NCI-H2196 (cell line): ENCODE results near the gene PRTG.
"Not testable (repeated sequence)": the region's sequence is repeated elsewhere in the genome, so short reads cannot be mapped to it uniquely, and the experiment has no call there.

Experiments
- DNase-seq: peaks from one replicate; lab custom pipeline; 2025; ENCODE audit not compliant: unreplicated experiment; lab: John Stamatoyannopoulos, UW

PRTG gene

DNA sequence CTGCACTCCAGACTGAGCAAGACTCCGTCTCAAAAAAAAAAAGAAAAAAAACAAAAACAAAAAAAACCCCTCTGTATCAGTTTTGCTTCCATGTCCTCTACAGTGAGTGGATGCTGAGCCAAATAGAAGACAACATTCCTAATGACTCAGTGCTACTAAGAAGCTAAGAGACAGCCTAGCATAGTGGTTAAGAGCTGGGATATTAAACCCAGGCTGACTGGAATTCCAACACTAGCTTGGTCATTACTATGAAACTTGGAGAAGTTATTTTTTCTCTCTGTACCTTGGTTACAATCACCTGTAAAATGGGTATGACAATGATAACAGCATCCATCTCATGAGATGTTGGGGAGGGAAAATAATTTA, 93.9 kb downstream of the PRTG start:
- no peak for DNase-seq

DNA sequence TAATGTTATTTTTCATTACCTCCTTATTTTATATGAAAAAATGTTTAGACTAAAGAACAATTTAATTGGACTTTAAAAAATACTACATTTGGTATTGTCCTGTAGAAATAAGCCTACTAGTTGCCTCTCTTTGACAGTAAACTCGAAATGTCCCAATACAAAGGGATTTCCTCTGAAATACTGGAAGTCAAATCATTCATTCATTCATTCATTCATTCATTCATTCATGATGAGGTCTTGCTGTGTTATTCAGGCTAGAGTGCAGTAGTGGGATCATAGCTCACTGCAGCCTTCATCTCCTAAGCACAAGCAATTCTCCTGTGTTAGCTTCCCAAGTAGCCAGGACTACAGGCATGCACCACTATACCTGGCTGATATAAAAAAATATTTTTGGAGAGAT, 104.2 kb downstream of the PRTG start:
- DNase-seq: no peak

DNA sequence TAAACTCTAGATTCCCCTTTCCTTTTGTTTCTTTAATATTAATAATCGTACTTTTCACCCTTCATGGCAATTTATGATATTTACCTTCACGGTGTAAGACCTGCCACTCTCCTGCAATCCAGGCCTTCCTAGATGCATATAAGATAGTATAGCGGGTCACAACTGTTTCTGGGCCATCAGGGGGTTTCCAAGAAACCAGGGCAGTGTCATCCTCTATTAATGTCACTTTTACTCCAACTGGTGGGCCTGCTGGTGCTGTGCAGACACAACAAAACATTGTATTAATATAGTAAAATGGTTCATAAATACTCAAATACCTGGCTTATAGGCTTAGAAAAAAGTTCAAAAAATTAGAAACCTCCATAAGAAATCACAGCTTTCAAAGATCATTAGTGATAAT, 105.9 kb downstream of the PRTG start:
- no peak for DNase-seq

DNA sequence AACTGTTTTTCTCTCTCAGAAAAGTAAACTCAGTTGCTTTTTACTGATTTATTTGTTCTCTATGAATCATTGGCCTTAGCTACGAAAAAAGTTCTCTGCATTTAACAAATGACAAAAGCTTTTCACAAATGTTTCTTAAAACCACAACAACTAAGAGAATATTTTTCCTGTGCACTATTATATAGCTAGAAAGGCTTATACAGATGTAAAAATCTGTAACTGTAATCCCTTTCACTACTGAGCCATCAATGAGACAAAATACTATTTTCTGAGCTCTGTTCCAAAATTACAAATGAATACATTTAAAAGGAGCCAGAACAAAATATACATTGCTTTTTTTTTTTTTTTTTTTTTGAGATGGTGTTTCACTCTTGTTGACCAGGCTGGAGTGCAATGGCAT, 109.2 kb downstream of the PRTG start:
- DNase-seq: no peak

DNA sequence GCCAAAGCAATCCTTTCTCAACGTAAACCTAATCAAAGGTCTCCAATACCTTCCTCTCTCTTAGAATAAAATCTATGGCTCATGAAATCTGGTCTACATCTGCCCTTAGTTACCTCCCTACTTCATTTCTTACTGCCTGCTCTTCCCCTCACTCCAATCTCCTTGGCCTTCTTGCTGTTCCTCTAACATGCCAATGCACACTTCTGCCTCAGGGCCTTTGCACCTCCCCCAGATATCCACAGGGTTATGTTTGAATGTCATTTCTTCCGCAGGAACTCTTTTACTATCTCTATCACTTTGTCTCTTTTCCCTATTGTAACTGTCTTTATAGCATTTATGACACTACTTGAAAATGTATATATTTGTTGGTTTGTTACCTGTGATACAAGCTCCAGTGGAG, 110.5 kb downstream of the PRTG start:
- no peak for DNase-seq

DNA sequence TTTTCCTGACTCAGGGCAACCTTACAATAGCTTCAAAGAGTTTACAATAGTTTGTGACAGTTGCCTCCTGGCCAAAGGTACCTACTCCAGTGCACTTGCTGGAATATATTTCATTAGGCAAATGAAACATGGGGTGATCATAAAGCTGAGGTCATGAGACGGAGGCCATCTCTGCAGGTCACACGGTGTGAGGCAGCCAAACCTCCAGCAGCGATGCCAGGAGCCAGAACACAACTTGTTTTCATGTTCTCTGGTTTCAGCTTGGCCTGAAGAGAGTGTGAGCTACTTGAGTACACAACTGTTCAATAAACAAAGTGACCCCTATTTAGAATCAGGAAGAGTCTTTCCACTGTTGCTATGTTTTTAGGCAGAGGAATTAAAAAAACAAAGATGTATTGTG, 112.1 kb downstream of the PRTG start:
- no peak for DNase-seq

DNA sequence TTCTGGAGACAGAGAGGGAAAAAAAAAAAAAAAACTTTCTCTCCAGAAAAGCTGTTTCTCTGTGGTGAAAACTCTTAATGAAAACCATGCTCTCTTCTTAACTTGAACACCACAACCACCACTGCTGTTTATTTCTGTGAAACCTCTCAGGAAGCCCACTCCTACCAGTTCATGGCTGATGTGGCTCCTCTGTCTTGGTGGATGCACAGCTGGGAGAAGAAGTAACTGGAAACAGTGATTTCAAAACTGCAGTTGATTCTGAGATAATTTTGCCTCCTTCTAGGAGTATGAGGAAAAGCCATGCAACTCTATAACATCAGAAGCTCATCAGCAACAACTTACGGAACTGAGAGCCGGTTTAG, 114.6 kb downstream of the PRTG start:
- no peak for DNase-seq

DNA sequence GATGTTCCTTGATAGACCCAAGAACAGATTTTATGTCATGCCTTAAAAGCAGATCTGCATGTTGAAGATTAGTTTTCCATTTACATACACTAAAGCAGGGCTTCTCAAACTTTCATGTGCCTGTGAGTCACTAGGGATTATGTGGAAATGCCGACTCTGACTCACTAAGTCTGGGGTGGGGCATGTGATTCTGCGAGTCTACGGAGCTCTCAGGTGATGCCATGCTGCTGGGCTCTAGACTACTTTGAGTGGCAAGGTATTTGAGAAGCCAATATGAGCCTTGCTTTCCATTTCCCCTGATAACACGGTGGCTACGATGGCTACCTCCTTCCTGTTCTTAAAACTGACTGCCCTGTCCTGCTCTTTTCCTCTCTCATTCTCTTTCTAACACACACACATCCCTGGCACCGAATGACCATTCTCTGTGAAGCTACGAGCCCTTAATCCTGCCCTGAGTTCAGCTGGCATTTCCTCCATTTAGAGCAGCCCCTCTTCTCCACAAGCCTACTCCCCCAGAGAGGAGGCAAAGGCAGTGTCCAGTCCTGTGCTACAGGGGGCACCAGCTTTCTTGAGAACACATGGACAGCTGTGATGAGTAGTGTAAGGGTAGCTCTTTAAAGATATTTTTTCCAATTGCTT, 115.1 kb downstream of the PRTG start:
- no peak for DNase-seq

DNA sequence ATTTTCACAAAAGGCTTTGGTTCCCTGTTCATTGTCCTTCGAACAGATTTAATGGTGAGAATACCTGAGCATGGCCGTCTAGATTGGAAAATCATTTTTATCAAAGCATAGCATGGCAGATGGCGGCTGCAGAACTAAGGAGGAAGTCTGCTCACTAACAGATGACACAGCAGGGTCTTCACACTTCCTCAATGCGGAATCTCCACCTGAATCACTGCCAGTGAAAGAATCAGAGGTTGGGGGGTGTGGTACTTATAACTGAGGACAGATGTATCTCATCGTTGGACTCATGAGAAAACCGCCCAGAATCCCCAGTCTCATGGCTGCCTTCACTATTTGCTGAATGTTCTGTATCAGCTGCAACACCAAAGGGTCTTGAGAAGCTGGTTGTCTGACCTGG, 123.2 kb downstream of the PRTG start:
- DNase-seq: no peak

DNA sequence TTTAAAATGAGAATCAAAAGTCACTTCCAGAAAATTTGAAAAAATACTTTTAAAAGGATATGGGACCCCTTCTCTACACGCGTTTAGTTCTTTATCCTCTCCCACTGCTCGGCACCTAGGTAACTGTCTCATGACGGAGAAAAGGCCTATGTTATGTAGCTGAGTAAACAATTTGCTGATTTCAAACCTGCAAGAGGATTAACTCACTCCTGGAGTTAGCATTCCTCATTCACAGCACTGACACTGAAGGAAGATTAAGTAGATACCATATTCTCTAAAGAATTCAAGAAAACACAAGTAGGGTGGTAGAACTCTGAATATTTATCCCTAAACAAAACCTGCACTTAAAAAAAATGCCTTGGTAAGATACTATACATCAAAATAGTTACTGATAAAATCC, 124.6 kb downstream of the PRTG start:
- no peak for DNase-seq

DNA sequence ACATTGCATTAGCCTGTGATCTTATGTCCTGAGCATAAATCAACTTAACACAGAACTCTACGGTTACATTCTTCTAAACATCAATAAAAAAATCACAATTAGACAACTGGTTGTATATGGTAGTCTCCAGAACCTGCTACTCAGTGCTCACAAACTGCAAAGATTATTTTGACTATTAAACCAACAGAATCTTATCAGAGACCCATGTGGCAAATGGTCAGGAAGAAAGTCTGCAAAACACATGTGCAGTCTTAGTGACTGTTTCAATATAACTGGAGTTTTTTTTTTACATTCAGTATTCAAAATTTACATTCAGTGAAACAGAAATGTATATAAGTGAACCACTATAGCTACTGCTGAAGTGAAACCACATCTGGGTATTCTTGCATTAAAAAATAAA, 127.5 kb downstream of the PRTG start:
- DNase-seq: no peak

DNA sequence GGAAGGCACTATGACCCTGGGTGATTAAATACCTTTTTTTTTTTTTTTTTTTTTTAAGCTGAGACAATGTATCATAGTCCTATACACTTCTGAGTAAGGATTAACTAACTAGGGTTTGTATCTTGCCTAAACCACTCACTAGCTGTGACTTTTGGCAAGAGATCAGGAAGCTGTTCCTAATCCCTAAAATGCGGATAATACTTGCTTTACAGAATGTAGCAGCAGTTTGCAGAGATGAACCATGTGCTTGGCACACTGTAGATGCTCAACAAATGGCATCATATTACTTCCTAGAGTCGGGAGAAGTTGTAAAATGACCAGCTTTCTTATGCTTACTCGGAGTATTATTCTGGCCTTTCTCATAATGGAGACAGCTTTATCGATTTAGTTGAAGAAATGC, 129.2 kb downstream of the PRTG start:
- no peak for DNase-seq

DNA sequence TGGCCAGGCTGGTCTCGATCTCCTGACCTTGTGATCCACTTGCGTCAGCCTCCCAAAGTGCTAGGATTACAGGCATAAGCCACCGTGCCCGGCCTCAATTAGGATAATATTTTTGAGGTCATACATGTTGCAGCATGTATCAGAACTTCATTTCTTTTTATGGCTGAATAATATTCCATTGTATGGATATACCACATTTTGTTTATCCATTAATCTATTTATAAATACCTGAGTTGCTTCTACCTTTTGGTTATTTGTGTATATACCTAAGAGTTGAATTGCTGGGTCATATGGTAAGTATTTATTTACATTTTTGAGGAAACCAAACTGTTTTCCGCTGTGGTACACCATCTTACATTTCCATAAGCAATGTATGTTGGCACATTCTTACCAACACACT, 136.7 kb downstream of the PRTG start:
- DNase-seq: no peak

DNA sequence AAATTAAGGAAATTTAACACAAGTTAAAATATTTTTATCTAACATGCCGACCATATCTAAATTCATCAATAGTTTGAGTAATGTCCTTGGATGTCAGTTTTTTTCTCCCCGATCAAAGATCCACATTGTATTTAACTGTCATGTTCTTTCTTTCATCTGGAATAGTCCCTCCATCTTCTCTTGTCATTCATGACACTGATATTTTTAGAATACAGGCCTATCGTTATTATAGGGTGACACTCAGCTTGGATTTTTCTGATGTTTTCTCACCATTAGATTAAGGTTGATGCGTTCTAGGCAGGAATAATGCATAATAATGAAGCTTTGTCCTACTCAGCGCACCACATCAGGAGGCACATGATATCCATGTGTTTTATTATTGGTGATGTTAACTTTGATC, 141.6 kb downstream of the PRTG start:
- DNase-seq: no peak

DNA sequence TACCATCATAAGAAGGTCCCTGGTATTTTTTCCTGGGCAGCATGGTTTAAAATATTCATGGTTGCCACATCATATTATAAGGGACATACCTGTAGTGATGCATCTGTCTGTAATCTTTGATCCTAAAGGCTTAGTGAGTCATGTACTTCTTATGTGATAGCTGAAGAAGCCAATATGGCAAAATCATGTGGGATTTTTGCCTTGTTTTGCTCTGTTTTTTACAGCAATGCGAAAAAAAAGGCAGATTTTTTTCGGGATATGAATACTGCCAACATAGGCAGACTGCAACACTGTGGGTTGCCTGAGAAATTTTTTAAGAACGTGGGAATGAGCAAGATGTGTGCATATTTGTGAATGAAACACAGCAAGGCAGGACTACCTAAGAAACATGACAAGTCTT, 143.5 kb downstream of the PRTG start:
- no peak for DNase-seq

DNA sequence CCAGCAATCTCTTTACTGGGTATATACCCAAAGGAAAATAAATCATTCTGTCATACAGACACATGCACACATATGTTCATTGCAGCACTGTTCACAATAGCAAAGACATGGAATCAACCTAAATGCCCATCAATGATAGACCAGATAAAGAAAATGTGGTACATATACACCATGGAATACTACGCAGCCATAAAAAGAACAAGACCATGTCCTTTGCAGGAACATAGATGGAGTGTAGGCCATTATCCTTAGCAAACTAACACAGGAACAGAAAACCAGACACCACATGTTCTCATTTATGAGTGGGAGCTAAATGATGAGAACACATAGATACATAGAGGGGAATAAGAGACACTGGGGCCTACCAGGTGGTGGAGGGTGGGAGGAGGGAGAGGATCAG, 149.9 kb downstream of the PRTG start:
- DNase-seq: not testable (repeated sequence)

DNA sequence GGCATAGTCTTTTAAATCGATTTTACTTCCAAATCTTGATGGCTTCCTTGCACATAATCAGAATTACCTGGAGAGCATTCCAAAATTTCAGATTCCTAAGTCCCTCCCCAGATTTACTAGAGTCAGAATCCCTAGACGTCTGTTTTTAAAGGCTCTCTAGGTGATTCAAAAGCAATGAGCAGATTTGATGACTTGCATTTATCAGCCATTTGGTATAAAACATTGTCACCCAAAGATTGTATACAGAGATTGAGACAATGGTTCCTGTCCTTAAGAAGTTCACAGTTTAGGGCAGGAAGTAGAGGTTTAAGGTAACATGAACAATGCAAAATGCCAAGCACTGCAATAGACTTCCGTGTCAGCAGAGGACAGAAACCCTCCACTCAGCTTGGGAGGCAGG, 152.2 kb downstream of the PRTG start:
- DNase-seq: no peak

DNA sequence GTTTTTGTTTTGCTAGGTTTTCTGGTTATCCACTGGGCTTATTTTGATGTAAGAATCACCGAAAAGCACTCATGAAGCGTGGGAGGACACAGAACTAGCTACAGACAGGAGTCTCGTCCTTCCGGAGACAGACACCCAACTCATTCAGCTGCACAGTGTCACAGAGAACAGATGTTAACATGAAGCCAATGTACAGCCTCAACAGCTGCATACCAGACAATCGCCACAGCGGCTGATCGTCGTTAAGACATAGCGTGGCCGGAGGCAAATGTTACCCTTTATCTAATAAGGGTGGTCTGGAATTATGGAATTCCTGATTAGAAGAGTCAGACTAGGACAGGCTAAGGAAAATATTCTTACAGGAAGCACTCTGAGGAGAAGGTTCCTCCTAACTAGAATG, 153.7 kb downstream of the PRTG start:
- DNase-seq: no peak

DNA sequence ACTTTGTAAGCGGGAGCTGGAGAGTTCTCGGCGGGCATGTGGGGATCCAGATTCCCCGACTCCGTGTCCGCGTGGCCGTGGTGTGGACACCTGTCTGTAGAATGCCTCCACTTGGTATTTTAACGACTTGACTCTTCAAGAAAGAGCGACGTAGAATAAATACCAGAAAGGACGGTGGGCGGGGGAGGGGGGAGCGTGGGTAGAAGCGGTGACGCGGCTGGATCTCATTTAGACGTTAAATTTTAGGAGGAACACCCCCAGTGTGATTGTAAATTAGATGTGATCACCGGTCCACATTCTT, 154.2 kb downstream of the PRTG start:
- no peak for DNase-seq

DNA sequence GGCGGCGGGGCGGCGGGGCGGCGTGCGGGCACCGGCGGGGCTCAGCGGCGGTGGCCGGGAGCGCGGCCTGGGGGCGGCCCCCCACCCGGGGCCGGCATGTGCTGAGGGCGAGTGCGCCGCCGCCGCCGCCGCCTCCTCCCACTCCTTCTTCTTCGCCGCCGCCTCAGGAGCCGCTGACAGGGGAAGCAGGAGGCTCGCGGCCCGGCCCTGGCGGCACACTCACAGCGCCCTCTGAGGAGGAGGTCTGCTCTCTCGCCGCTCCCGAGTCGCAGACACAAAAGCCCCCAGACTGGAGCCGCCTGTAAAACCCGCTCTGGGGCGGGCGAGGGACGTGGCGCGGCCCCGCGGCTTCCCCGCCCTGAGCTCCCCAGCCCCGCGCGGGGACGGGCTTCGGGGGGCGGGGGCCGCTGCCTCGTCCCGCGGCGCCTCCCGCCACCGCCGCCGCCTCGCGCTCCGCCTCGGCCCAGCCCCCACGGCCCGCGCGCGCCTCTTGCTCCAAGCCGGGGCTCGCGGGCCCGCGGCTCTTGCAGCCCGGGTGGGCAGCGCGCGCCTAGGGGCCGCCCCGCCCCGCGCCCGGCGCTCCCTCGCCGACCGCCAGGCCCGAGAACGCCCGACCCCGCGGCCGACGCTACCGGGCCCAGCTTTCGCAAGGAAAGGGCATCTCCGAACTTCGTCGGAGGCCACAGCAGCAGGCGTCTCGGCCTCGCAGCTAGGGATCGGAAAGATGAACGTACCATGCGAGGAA, 154.7 kb downstream of the PRTG start, which contains the start of gene PYGO1:
Gene PYGO1 (minus strand): TSS at position 276 of the 745 bp plus-strand sequence. CDS start 462 bp downstream, outside the sequence.
- DNase-seq: peak; percentile 13

DNA sequence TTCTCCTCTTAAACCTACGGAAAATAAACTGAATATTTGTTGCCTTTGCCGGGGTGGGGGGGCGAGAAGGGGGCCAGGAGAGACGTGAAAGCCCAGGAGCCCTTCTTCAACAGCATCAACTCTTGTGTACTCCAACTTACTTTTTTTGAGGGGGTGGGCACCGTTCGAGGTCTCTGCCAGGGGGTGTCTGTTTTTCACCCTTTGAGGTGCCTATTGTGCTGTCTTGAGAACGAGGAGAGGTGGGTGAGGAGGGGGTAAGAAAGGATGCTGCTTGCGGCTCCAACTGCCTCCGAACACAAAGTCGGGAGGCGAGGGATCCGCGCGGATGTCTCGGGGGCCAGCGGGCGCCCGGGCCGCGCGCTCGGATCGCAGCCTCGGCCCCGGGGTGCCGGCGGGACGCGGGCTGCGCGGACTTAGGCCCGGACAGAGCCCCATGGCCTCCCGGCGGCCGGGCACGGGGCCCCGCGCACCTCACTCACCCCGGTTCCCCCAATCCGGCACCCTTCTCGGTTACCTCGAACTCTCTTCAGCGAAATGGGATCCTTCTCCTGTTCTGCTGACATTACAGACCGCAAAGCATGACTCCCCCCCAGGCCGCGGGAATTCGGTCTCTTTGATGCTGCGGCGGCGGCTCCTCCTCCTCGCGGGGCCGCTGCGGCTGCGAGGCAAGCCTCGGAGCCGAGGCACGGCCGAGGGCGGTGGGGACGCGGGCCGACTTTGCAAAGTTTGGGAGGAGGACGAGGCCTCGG, 155.5 kb downstream of the PRTG start:
- no peak for DNase-seq

DNA sequence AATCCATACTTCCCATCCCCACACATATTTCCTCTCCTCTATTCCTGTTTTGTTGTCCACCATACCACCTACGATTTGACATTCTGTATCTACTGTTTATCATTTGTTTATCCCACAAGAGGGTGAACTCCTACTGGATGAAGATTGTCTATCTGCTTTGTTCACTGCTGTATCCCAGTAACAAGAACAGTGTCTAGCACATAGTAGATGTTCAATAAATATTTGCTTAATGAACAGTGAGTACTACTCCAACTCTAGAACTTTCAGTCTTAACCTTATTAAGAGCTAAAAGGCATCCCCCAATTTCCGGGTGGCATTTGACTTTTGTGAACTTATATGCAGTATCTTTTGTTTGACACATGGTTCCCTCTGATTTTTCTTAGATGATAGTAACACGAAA, 156.1 kb downstream of the PRTG start:
- DNase-seq: no peak

DNA sequence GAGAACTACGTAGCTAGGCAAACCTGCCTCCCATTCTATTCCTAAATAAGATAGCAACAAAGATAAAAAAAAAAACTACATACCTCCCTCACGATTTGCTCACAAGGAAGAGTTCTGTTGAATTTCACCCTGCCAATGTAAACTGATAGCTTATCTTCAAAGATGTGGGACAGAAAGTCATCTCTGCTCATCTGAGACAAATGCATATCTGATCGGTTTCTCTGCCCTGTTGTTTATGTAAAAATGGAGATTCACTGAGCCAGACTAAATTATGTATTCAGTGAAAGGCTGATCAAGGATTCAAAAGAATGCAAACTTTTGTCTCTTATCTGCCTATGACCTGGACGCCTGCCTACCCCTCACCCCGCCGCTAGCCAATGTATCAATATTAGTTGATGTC, 166.0 kb downstream of the PRTG start:
- no peak for DNase-seq
